HEK293 (cell line): ENCODE results near the gene CA11.

Experiments
- CTCF ChIA-PET: fragments of 350-600 bp; formaldehyde crosslinking; extraction: SDS; loops from one replicate; lab custom pipeline; 2021; ENCODE audit warnings: antibody characterized with exemption; lab: Yijun Ruan, JAX
- POLR2A ChIA-PET: fragments of 300-600 bp; formaldehyde crosslinking; extraction: SDS; loops from one replicate; lab custom pipeline; 2020; ENCODE audit warnings: antibody characterized with exemption, inconsistent platforms; lab: Yijun Ruan, JAX
- H3K27ac ChIP-seq: fragments of 200-500 bp; sonication (Bioruptor generic); 2 replicates; pipeline ENCODE4 v1.5.1; 2014; ENCODE audit warnings: low read depth, low read length, control low read depth, inconsistent platforms; ENCODE audit errors: extremely low read depth
- H3K36me3 ChIP-seq, 2 experiments: fragments of 200-500 bp in 1 of 2; sonication (Bioruptor generic) in 1 of 2; 1 replicate in 1 of 2; 2 replicates in 1 of 2; pipeline ENCODE4 v1.5.1; 2014 to 2017; ENCODE audit warnings: inconsistent platforms in 2 of 2, low read length in 2 of 2; ENCODE audit not compliant: control insufficient read depth in 2 of 2, insufficient read depth in 1 of 2
- H3K4me1 ChIP-seq: fragments of 200-500 bp; sonication (Bioruptor generic); 2 replicates; pipeline ENCODE4 v1.5.1; 2014; ENCODE audit warnings: mild to moderate bottlenecking, low read length, inconsistent platforms; ENCODE audit not compliant: control insufficient read depth, insufficient read depth
- H3K4me3 ChIP-seq: 2 replicates; pipeline ENCODE4 v1.5.1; 2011; ENCODE audit warnings: low read depth, mild to moderate bottlenecking, control low read depth, low read length, moderate library complexity
- H3K9me3 ChIP-seq: fragments of 200-500 bp; sonication (Bioruptor generic); 2 replicates; pipeline ENCODE4 v1.5.1; 2014; ENCODE audit warnings: low read depth, low read length, inconsistent platforms; ENCODE audit not compliant: control insufficient read depth, insufficient read depth
- BCL11B ChIP-seq: fragments of 450-650 bp; formaldehyde crosslinking; IDR thresholded peaks from 2 replicates; pipeline ENCODE4 v1.5.1; 2016; ENCODE audit warnings: low read depth, missing biosample characterization, missing genetic modification characterization
- ELK4 ChIP-seq: IDR thresholded peaks from 2 replicates; pipeline ENCODE4 v1.6.1; 2011; ENCODE audit warnings: mild to moderate bottlenecking, low read depth, low read length, borderline replicate concordance
- GLI4 ChIP-seq: fragments of 450-650 bp; formaldehyde crosslinking; IDR thresholded peaks from 2 replicates; pipeline ENCODE4 v1.5.1; 2016; ENCODE audit warnings: missing biosample characterization, missing genetic modification characterization
- IKZF3 ChIP-seq: fragments of 450-650 bp; IDR thresholded peaks from 2 replicates; pipeline ENCODE4 v1.5.0; 2018; ENCODE audit warnings: missing biosample characterization, mild to moderate bottlenecking, missing genetic modification characterization, moderate library complexity
- KLF17 ChIP-seq: fragments of 450-650 bp; formaldehyde crosslinking; IDR thresholded peaks from 2 replicates; pipeline ENCODE4 v1.5.1; 2016; ENCODE audit warnings: missing biosample characterization, missing genetic modification characterization
- KLF8 ChIP-seq: fragments of 450-650 bp; formaldehyde crosslinking; IDR thresholded peaks from 2 replicates; pipeline ENCODE4 v1.5.1; 2016; ENCODE audit warnings: missing biosample characterization, missing genetic modification characterization
- KLF9 ChIP-seq: fragments of 450-650 bp; formaldehyde crosslinking; IDR thresholded peaks from 2 replicates; pipeline ENCODE4 v1.5.1; 2016; ENCODE audit warnings: missing biosample characterization, missing genetic modification characterization, low read depth
- MEIS1 ChIP-seq: sonication (generic); formaldehyde crosslinking; IDR thresholded peaks from 2 replicates; pipeline ENCODE4 v1.8.1; 2022; ENCODE audit warnings: missing genetic modification reagents, mild to moderate bottlenecking, borderline replicate concordance
- OSR2 ChIP-seq: fragments of 450-650 bp; formaldehyde crosslinking; IDR thresholded peaks from 2 replicates; pipeline ENCODE4 v1.5.1; 2016; ENCODE audit warnings: missing biosample characterization, missing genetic modification characterization
- PBX3 ChIP-seq: sonication (generic); formaldehyde crosslinking; IDR thresholded peaks from 2 replicates; pipeline ENCODE4 v1.8.1; 2022; ENCODE audit warnings: mild to moderate bottlenecking, moderate library complexity, missing genetic modification reagents
- PRDM1 ChIP-seq: fragments of 450-650 bp; formaldehyde crosslinking; IDR thresholded peaks from 2 replicates; pipeline ENCODE4; 2016; ENCODE audit warnings: missing biosample characterization, missing genetic modification characterization
- SALL2 ChIP-seq: fragments of 450-650 bp; formaldehyde crosslinking; IDR thresholded peaks from 2 replicates; pipeline ENCODE4 v1.5.0; 2017; ENCODE audit warnings: missing biosample characterization, mild to moderate bottlenecking, missing genetic modification characterization, borderline replicate concordance
- SP2 ChIP-seq: fragments of 450-650 bp; formaldehyde crosslinking; IDR thresholded peaks from 2 replicates; pipeline ENCODE4 v1.5.1; 2016; ENCODE audit warnings: missing biosample characterization, missing genetic modification characterization
- ZBTB10 ChIP-seq: fragments of 450-650 bp; formaldehyde crosslinking; IDR thresholded peaks from 2 replicates; pipeline ENCODE4 v1.5.1; 2016; ENCODE audit warnings: missing biosample characterization, missing genetic modification characterization
- ZBTB17 ChIP-seq: fragments of 450-650 bp; formaldehyde crosslinking; IDR thresholded peaks from 2 replicates; pipeline ENCODE4 v1.5.1; 2016; ENCODE audit warnings: missing biosample characterization, missing genetic modification characterization
- ZFP37 ChIP-seq: fragments of 450-650 bp; formaldehyde crosslinking; IDR thresholded peaks from 2 replicates; pipeline ENCODE4 v1.5.1; 2016; ENCODE audit warnings: missing biosample characterization, missing genetic modification characterization
- ZNF10 ChIP-seq: fragments of 450-650 bp; formaldehyde crosslinking; IDR thresholded peaks from 2 replicates; pipeline ENCODE4 v1.5.1; 2017; ENCODE audit warnings: missing biosample characterization, missing genetic modification characterization
- ZNF140 ChIP-seq: fragments of 450-650 bp; formaldehyde crosslinking; IDR thresholded peaks from 2 replicates; pipeline ENCODE4 v1.5.1; 2016; ENCODE audit warnings: missing biosample characterization, missing genetic modification characterization
- ZNF221 ChIP-seq: fragments of 450-650 bp; formaldehyde crosslinking; IDR thresholded peaks from 2 replicates; pipeline ENCODE4 v1.5.1; 2017; ENCODE audit warnings: missing biosample characterization, missing genetic modification characterization, borderline replicate concordance
- ZNF24 ChIP-seq: fragments of 450-650 bp; formaldehyde crosslinking; IDR thresholded peaks from 2 replicates; pipeline ENCODE4 v1.5.1; 2016; ENCODE audit warnings: missing biosample characterization, missing genetic modification characterization
- ZNF341 ChIP-seq: fragments of 450-650 bp; formaldehyde crosslinking; IDR thresholded peaks from 2 replicates; pipeline ENCODE4; 2016; ENCODE audit warnings: low read depth, missing biosample characterization, missing genetic modification characterization
- ZNF501 ChIP-seq: fragments of 450-650 bp; formaldehyde crosslinking; IDR thresholded peaks from 2 replicates; pipeline ENCODE4 v1.5.1; 2016; ENCODE audit warnings: missing biosample characterization, missing genetic modification characterization
- ZNF521 ChIP-seq: fragments of 450-650 bp; formaldehyde crosslinking; IDR thresholded peaks from 2 replicates; pipeline ENCODE4 v1.5.1; 2017; ENCODE audit warnings: missing biosample characterization, mild to moderate bottlenecking, missing genetic modification characterization
- ZNF571 ChIP-seq: fragments of 450-650 bp; formaldehyde crosslinking; IDR thresholded peaks from 2 replicates; pipeline ENCODE4 v1.5.0; 2017; ENCODE audit warnings: missing biosample characterization, missing genetic modification characterization
- ZNF580 ChIP-seq: fragments of 450-650 bp; formaldehyde crosslinking; IDR thresholded peaks from 2 replicates; pipeline ENCODE4 v1.5.1; 2016; ENCODE audit warnings: missing biosample characterization, missing genetic modification characterization
- ZNF76 ChIP-seq: fragments of 450-650 bp; formaldehyde crosslinking; IDR thresholded peaks from 2 replicates; pipeline ENCODE4; 2016; ENCODE audit warnings: low read depth, missing biosample characterization, missing genetic modification characterization, borderline replicate concordance
- ZNF768 ChIP-seq: fragments of 450-650 bp; formaldehyde crosslinking; IDR thresholded peaks from 2 replicates; pipeline ENCODE4 v1.5.1; 2018; ENCODE audit warnings: missing biosample characterization, mild to moderate bottlenecking, missing genetic modification characterization
- ZNF785 ChIP-seq: fragments of 450-650 bp; formaldehyde crosslinking; IDR thresholded peaks from 2 replicates; pipeline ENCODE4 v1.5.1; 2016; ENCODE audit warnings: missing biosample characterization, missing genetic modification characterization
- ZNF843 ChIP-seq: fragments of 450-650 bp; formaldehyde crosslinking; IDR thresholded peaks from 2 replicates; pipeline ENCODE4 v1.5.1; 2016; ENCODE audit warnings: missing biosample characterization, missing genetic modification characterization
- ZSCAN16 ChIP-seq: fragments of 450-650 bp; formaldehyde crosslinking; IDR thresholded peaks from 2 replicates; pipeline ENCODE4 v1.5.1; 2016; ENCODE audit warnings: missing biosample characterization, missing genetic modification characterization

CA11 gene

GRCh38 chr19:48634424-48635262 lies 11.3 kb downstream of the CA11 start (continued):
- TF ChIP-seq ZBTB10 (tag by site-specific recombination) (peak; percentile 74), ZFP37 (0 out of 2 replicates have a peak, but pooled peaks have one; percentile 20), ZNF221 (no peak), ZNF341 (tag by site-specific recombination) (peak; percentile 78), ZNF501 (tag by site-specific recombination) (no peak), SP2 (tag by site-specific recombination) (peak; percentile 83), ZNF580 (tag by site-specific recombination) (peak; percentile 84), KLF9 (peak; percentile 95), ZBTB17 (peak; percentile 56), KLF8 (peak; percentile 84), ZNF24 (peak; percentile 87), ZNF10 (tag by site-specific recombination) (0 out of 2 replicates have a peak, but pooled peaks have one; percentile 14), ZSCAN16 (tag by site-specific recombination) (peak; percentile 85), GLI4 (tag by site-specific recombination) (0 out of 2 replicates have a peak, but pooled peaks have one; percentile 27), ZNF140 (no peak), ZNF521 (no peak), KLF17 (peak; percentile 32; the same call in 1 of the 2 replicates), BCL11B (tag by site-specific recombination) (peak; percentile 91), MEIS1 (no peak)

- ChIA-PET POLR2A (interaction anchor here (0.6 to 8.1 kb wide), 6 partner anchors 10 to 239 kb away, joined by 4 to 97 read pairs (median 16); partner anchors contain the start of genes CA11, FAM83E, PPP1R15A and RPL18), CTCF (interaction anchor here (0.7 to 1.6 kb wide), 5 partner anchors 12 to 144 kb away, joined by 3 to 4 read pairs (median 3); partner anchors contain the start of gene CA11)
- Histone ChIP-seq H3K27ac (peak overlapping the region; percentile 86), H3K4me3 (no peak overlapping the region), H3K36me3 (peaks cover 8 to 35% of the 10 kb centered on the region in 2 experiments; a peak in 2 of 3 replicates), H3K9me3 (no peaks in the 10 kb centered on the region), H3K4me1 (peaks cover 23% of the 10 kb centered on the region)
- no peak for TF ChIP-seq ZBTB10 (tag by site-specific recombination)
- TF ChIP-seq ZNF843 (tag by site-specific recombination) = no peak
- TF ChIP-seq IKZF3 (tag by site-specific recombination) = no peak
- no peak for TF ChIP-seq PBX3 (CRISPR knock-in tag)
- no peak for TF ChIP-seq ZNF768 (tag by site-specific recombination)
- no peak for TF ChIP-seq PRDM1
- TF ChIP-seq ZNF76 = no peak
- no peak for TF ChIP-seq SALL2 (tag by site-specific recombination)
- TF ChIP-seq OSR2 (tag by site-specific recombination) = no peak
- TF ChIP-seq ELK4 = no peak
- no peak for TF ChIP-seq ZNF571 (tag by site-specific recombination)
- no peak for TF ChIP-seq ZNF785
Observed at GRCh38 chr19:48634036-48634342, 12.0 kb downstream of the CA11 start.
